HG03565 (cell line): ENCODE data around the gene ADGRB3.

ENCODE experiments used
- ATAC-seq: cut with Tn5 transposase; IDR thresholded peaks from one replicate; pipeline ENCODE4 v1.9.1; 2021; ENCODE audit warnings: mild to moderate bottlenecking, moderate library complexity; ENCODE audit not compliant: unreplicated experiment

The ADGRB3 gene

DNA sequence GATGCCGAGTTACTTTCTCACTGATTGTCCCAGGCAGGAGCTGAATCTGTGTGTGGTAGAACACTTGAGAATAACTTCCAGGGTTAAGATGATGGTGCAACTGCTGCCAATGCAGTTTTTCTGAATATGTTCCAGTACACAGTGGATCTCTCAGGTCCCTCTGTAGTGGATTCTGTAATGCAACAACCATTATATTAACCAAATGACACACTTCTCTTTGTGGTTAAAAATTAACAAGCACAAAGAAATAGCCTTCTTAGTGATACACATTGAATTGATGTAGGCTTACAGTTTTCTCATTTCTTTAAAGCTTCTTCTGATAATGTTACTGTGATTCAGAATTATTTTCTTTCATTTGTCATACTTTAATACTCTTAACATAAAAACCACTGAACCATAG is 383.8 kb downstream of the ADGRB3 start:
- no peak for ATAC-seq

DNA sequence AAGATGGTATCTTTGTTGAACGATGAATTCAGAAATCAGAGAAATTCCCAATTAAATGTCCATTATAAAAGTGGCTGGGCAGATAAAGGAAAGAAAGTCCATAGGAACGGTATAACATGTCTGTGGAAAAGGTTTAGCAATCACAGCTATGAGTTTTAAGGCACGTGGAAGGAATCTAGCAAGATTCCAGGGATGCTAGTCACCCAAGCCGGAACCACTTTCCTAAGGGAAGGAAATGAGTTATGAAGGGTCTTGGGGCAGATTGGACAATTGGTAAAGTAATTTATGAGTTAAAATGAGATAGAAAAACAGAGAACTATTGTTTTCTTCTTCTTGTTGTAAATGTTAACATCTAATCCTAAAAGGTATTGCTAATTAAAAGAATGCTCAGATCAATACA is 384.8 kb downstream of the ADGRB3 start:
- no peak for ATAC-seq

DNA sequence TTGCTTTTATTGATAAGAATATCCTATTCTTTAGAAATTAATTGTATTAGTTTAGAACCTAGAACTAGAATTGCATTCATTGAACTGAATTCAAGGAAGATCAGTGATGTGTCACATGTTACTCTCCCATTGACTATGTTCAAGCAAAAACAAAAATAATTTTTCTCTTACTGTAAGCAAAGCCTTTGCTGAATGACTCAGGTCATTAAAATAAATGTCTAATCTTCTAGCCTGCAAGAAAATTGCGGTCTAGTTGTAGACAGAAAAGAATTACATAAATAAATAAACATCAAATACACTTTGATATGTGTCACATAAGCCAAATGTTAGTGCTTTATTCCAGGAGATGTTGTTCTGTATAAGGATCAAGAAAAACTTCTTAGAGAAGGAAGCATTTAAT is 387.9 kb downstream of the ADGRB3 start:
- no peak for ATAC-seq

DNA sequence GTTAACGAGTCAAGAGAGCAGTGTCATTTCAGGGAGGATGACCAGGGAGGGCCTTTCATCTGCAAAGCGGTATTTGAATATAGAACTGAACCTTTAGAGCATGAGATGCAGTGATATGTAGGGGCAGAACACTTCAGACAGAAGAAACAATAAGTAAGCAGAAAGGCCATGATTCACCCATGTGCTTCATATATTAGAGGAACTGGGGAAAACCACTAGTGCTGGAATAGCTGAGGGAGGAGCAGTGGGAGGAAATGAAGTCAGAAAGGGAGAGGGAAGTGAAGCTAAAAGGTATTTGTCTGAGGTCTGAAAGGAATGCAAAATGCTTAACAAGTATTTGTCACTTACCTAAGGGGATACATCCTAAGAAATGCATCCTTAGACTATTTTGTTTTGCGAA is 391.2 kb downstream of the ADGRB3 start:
- no peak for ATAC-seq

DNA sequence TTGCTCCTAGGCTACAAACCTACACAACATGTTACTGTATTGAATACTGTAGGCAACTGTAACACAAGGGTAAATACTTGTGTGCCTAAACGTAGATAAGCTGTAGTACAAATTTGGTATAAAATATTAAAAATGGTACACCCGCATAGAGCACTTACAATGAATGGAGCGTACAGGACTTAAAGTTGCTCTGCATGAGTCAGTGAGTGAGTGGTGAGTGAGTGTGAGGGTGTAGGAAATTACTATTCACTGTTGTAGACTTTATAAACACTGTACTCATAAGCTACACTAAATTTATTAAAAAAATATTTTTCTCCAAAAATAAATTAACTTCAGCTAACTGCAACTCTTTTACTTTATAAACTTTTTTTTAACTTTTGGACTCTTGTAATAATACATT is 391.6 kb downstream of the ADGRB3 start:
- ATAC-seq = no peak

DNA sequence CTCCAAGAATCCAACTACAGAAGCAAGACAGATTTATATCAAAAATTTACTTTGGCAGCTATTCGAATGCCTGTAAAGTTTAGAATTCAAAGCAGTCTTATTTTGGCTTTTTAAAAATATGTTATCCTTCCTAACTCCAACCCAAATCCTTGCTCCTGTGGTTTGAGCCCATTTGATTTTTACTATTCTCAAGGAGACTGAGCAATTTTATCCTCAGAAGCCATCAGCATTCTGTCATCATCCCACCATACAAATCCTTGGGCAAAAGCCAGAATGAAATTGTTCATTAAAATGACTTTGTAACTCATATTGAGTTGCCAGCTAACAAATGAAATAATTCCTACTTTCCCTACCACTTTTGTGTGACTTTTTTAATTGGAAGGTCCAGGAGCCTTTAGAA is 392.8 kb downstream of the ADGRB3 start:
- no peak for ATAC-seq

DNA sequence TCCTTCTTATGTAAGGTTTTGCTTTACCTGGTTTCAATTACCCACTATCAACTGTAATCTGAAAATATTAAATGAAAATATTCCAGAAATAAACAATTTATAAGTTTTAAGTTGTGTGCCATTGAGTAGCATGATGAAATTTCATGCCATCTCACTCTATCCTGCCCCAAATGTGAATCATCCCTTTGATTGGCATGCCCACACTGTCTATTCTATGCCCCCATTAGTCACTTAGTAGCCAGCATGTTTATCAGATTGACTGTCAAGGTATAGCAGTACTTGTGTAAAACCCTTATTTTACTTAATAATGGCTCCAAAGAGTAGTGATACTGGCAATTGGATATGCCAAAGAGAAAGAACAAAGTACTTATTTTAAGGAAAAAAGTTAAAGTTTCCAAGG is 403.8 kb downstream of the ADGRB3 start:
- no peak for ATAC-seq

DNA sequence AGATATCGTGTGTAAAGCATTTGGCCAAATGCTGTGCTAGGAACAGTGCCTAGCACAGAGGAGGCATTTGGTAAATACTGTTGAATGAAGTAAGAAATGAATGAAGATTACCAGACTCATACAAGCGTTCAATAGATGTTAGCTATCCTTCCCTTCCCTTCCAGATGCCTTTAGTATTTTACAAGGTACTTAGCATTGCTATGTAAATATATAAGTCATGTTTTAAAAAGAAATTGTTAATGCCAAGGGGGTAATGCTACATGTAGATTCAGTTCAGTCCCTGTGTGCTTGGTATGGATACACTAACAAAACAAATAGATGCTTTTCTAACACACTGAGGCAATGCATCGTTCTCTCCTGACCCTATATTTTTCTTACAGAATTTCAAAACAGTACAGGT is 407.2 kb downstream of the ADGRB3 start:
- ATAC-seq = no peak

DNA sequence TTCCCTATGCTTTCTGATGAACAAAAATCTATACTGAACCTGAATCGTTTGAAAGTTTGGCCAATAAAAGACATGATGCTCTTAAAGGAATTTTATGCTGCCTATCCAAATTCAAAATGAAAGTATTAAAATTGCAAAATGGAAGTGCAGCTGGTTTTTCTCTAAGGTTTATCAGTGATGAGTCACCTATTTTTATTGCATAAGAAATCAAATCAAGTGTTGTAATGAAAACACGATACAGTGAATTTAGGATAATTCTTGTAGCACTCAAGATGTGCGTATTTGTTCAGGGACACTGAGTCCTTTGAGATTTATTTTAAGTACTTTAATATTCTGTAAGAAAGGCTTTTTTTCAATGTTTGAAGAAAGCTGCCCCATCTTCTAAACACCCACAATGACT is 409.5 kb downstream of the ADGRB3 start:
- no peak for ATAC-seq

DNA sequence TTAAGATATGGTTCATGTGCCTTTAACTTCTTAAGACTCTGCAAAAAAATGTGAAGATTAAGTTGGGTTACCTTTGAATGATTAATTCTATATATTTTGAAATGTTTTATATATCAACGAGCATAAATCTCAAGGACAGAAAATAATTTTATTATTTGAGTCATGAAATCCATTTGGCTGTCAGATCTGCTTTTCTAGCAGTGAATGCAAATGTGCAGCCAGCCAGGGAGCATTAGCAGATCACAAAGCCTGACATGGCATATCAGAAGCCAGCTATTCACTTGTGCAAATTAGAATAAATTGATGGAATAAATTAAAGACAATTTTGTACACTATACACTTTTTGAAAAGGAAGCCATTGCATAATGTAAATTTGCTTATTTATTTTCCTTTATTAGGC is 424.3 kb downstream of the ADGRB3 start:
- ATAC-seq = no peak

DNA sequence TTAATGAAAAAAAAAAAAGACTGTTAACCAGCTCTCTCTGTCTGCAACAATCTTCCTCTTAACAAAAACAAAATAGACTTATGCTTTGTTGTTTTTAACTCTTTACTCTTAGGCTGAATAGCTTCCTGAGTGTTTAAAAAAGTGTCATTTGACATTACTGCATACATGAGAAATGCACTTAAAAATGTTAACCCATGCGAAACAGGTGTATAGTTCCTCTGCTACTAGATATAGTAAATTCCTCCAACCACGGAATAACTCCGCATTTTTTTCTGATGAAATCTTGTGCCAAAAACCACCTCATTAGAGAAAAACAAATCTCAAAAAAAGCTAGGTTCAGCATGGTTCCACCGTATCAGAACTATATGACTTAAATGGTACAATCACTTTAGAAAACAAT is 426.0 kb downstream of the ADGRB3 start:
- no peak for ATAC-seq

DNA sequence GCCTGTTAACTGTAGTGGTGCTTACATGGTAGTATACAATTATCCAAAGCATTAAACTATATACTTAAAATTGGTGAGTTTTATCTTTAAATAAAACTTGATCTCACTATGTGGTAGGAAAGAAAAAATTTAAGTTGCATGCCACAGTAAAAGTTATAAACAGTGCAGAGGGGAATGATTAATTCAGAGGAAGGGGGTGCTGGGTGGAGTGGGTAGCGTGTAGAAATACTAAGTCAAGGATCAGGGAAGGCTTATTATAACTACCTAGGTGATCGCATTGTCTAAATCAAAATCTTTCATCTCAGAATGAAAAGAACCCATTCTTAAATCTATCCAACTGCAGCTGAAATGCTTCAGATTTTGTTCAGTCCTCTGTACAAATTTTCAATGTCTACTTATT is 428.3 kb downstream of the ADGRB3 start:
- ATAC-seq = no peak

DNA sequence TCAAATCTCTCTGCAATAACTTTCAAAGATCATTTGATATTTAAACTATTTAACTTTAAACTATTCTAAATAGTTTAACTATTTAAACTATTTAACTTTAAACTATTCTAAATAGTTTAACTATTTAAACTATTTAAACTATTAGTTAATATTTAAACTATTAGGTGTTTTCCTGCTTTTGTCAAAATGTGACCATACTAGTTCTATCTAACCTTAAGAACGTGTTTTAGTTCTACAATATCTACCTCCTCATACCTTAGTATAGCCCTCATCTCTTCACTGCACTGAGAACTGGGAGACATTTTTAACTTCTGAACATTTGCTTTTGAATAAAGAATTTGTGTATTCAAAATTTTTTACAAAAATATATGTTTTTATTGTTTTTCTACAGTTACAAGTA is 429.1 kb downstream of the ADGRB3 start:
- no peak for ATAC-seq

DNA sequence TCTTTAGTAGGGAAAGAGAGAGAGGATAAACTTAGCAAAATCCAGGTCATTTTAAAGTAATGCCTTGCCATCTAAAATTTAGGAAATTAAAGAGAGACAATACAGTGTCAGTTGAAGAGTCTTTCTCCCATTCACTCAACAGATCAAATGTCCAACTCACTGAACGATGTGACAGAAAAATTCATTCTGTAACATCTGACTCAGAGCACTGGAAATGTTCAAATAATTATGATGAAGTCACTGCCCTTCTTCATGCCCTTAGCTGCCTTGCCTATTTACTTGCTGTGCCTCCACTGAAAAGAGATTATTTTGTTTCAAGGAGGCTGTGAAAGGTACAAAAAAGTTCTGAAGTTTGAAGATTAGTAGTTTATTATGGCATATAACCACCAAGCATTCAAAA is 434.8 kb downstream of the ADGRB3 start:
- no peak for ATAC-seq

DNA sequence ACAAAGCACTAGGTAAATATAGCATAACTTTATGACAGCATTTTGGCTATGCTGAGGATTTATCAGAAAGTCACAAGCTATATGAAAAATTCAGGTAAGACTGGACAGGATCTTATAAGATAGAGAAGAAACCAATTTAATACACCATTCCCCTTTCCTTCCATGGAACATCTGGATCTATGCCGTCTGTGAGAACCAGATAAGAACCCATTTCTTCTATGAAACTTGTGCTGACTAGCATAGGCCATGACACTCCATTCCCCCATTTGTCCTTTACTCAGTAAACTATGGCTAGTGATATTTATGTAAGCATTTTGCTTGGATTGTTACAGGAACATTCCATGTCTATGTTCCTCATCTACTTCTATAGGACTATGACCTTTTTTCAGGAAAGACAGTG is 437.7 kb downstream of the ADGRB3 start:
- ATAC-seq = no peak

DNA sequence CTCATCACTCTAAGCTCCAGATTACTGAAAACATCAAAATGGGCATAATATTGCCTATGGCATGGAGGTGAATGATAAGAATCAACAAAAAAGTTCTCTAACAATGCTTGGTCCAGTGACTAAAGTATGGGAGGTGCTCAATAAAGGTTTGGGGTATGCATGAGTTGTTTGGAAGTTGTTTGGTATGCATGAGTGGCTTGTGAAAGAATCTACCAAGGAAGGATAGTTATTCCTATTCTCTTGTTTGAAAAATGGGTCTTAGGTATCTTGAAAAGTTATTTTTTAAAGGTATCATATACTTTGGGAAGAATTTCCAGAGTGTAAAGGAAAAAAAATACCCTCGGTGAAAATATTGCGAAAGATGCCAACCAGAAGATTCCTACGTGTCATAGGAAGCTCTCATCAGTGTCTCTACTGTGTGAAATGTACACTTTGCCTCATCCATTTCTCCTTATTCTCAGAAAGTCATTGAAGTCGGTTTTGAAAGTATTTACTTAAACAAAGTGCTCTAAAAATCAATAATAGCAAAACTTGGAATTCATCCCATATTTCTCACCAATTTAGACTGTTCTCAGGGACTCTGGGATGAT is 449.8 kb downstream of the ADGRB3 start:
- ATAC-seq = no peak

DNA sequence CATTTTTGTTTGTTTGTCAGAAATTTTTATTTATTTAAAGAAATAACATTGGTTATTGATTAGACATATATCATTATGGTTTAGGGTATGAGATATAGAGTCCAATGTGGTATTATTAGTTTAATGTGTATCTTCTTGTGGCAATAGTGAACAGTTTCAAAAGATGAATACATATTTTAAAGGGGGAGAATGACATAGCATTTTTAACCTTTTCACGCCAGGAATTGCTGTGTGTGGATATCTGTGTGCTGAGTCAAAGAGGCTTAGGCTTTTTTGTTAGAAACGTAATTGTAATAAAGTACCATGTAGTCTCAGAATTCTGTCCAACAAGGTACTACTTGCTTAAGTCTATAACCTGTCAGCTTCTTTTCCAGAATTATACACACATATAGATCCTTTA is 451.6 kb downstream of the ADGRB3 start:
- ATAC-seq = no peak

DNA sequence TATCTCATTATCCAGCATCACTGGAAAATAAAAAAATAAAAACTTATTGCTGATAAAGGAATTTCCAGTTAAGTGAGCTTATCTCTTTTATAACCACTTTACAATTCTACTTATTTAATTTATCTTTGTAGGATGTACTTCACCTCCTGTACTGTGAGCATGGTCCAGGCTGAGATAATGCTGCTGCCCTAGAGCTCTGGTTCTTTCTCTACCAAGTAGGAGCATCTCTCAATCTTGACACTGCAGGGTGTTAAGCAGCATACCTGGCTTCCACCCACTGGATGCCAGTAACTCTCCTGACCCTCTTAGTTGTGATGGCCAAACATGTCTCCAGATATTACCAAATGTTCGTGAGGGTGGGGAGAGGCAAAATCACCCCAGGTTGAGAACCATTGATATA is 454.5 kb downstream of the ADGRB3 start:
- ATAC-seq = no peak

DNA sequence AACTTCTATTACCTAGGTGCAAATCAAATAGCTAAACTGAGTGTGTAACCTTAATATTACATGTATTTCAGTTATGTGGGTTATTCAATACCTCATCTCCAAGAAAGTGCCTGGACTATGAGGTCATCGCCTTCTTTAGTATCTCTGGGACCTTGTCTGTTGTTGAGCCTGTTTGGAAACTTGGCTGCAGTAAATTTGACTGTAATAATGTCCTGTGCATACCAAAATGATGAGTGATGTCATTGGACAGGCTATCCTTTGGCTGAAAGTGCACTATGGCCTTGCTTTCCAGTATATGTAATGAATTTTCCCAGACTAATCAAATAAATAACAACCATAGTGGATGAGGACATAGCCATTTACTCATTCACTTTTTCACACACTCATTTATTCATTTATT is 455.1 kb downstream of the ADGRB3 start:
- ATAC-seq = no peak

DNA sequence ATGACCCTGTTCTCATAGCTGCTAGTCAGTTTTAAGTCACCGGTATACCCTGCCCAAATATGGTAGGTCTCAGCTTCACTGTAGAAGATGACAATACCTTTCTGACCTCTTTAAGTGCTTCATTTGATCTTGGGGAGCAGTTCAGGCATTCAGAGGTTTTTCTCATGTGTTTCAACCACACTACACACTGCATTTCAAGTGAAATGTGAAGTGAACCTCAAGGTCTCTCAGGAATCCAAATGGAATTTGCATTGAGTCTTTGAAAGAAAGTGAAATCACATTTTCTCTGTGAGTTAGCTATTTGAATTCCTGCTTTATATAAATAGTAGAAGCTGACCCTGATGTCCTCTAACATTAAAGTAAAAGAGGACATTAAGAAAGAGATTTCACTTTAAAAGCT is 461.6 kb downstream of the ADGRB3 start:
- no peak for ATAC-seq

DNA sequence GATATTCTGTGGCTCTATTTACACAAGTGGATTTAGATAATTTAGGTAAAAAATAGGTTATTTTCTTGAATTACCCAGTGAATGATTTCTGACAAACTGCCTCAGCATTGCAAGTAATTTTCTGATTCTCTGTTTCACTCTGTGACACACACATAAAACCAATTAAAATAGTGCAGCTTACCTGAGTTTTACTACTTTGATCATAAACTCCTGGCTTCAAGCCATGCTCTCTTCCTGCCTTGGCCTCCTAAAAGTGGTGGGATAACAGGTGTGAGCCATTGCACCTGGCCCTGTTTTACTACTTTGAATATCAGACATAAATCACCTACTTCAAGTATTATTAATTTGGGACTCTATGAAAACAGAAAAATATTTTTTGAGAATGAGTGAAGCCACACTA is 462.9 kb downstream of the ADGRB3 start:
- no peak for ATAC-seq

DNA sequence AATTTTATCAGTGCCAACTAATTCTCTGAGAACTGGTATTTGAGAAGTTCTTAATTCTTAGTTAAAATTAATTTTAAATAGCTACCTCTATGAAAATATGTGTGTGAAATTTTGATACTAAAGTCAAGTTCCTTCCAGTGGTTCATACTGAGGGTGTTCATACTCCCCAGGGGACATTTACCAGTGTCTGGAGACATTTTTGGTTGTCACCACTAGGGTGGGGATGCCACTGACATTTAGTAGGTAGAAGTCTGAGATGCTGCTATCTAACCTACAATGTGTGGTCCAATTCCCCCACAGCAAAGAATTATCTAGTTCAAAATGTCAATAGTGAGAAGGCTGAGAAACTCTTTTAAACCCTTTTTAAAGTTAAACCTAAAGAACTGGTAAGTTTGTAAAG is 463.8 kb downstream of the ADGRB3 start:
- ATAC-seq = peak; percentile 44

DNA sequence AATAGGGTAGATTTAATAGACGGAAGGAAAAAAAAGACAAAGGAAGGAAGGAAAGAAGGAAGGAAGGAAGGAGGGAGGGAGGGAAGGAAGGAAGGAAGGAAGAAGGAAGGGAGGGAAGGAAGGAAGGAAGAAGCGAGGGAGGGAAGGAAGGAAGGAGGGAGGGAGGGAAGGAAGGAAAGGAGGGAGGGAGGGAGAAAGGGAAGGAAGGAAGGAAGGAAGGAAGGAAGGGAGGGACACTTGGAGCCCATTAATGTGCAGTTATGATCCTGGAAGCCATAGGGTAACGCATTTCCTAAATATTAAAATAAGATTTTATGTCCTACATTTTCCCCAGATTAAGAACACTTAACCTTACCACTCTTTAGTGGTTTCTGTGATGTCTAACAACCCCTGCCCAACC is 465.7 kb downstream of the ADGRB3 start:
- ATAC-seq = no peak

DNA sequence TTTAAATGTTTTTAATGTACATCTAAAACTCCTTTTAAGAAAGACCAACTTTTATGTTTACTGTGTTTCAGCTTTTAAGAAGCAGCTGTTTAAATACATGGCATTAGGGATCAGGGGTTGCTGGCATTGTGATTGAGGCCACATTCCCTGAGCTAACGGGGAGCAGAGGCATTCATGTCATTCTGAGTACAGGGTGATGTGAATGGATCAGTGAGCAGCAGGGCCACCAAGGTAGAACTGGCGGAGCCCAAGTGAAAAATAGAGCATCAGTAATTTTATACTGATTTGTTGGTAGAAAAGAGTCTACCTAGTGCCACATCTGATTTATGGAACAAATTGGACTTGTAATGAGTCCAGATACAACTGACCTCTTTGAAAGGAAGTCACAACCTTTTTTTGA is 467.3 kb downstream of the ADGRB3 start:
- no peak for ATAC-seq
